Mesenteric fat pad (tissue), 1 donor: Measurements from ENCODE around the gene KCNQ1OT1. TPM values are rescaled to one million over a fixed set of nuclear protein-coding genes. Genes with fewer than 3 reads are reported as not detected.

ENCODE experiments used
- DNase-seq: peaks from one replicate; pipeline ENCODE4 v3.0.0-alpha.2; 2020; ENCODE audit warnings: low spot score
- total RNA-seq: library from RNA; stranded (reverse); fragmentation: NEBNext Ultra II Directional; extraction: Animal tissue kit (Norgen Biotek cat#: 25700); gene quantifications from one replicate; pipeline ENCODE4 v1.2.1, GENCODE V29; 2021
- donor health status: DM: yes; HTN: yes; CAD: no.

KCNQ1OT1 gene
- total RNA-seq, 1 donor from 2014 or later: 3.0 TPM

DNA sequence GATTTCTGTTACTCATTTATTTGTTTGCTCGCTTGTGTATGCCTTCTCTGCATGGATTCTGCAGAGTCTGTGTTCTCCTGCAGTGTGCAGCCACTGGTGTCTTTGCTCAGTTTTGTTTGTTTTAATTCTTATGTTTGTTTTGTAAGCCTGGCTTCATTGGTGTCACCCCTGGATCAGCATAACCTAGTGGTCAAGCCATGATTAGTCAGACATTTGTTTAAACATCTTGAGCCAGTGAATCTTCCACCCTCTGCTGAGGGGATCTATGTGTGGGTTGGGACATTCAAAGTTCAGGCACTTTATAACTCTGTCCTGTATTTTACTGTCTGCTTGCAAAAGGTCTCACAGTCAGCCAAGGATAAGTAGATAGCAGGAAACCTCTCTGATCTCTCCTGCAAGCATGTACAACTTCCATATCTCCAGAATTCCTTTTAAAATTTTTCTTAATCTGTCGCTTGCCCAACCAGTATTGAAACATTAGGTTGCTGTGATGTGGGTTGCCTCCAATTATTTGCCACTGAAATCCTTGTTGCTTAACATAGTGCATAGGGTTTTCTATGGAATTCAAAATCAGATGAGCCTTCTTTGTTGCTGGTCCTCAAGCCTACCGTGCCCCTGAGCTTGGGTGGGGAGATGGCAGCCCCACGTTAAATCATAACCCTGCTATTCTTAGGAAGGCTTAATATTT is 86.8 kb downstream of the KCNQ1OT1 start:
- no peak for DNase-seq

DNA sequence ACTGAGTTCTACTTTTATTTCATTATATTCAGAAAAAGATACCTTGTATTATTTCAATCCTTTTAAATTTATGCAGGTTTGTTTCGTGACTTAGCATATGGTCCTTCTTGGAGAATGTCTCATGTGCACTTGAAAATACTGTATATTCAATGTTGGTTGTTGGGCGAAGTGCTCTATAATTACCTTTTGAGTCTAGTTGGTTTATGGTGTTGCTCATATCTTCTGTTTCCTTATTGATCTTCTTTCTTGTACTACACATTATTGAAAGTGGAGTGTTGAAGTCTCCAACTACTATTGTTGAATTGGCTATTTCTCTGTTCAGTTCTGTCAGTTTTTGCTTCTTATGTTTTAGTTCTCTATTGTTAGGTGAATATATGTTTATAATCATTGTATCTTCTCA is 90.4 kb downstream of the KCNQ1OT1 start:
- no peak for DNase-seq

DNA sequence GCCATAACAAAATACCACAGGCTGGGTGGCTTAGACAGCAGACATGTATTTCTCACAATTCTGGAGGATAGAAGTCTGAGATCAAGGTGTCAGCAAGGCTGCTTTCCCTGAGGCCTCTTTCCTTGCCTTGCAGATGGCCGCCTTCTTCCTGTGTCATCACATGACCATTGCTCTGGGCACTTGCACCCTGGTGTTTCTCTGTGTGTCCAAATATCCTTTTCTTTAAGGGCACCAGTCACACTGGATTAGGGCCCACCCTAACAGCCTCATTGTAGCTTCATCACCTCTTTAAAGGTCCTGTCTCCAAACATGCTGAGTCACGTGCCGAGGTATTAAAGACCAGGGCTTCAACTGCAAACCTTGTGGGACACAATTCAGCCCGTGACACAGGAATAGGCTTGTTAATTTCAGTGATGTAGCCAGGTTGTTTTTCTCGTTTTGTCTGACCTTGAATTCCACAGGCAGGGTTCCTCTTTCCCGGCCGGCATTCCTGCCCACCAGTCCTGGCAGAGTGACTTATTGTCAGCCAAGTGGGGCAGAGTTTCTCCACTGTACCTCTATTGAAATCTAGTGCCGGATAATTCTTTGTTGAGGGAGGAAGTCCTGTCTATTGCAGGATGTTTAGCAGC is 100.1 kb downstream of the KCNQ1OT1 start:
- no peak for DNase-seq

DNA sequence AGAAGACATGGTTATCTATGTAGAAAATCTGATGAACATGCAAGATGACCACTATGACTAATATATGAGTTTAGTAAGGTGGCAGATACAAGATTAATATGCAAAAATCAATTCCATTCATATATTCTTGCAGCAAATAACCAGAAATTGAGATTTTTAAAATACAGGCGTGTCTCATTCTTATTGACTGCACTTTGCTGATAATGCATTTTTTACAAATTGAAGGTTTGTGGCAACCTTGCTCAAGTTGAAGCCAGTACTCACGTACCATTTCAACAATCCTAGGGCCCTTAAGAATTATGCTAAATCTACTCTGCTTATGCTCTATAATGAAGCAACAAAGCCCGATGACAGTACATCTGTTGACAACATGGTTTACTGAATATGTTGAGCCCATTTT is 104.6 kb downstream of the KCNQ1OT1 start:
- DNase-seq: no peak

DNA sequence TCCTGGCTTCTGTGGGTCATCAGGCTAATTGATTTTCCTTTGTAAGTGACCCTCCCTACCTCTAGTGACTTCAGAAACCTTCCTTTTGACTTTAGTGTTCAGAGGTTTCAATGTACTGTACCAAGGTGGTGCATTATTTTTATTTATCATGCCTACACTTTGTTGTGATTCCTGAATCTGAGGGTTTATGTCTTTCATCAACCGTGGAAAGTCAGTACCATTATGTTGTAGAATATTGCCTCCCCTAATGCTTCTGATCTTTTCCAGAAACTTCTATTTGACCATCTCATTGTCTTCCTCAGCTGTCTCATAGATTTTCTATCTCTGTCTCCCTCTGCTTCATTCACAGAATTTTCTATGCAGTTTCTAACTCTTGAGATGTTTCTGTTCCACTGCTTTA is 105.5 kb downstream of the KCNQ1OT1 start:
- DNase-seq: no peak

DNA sequence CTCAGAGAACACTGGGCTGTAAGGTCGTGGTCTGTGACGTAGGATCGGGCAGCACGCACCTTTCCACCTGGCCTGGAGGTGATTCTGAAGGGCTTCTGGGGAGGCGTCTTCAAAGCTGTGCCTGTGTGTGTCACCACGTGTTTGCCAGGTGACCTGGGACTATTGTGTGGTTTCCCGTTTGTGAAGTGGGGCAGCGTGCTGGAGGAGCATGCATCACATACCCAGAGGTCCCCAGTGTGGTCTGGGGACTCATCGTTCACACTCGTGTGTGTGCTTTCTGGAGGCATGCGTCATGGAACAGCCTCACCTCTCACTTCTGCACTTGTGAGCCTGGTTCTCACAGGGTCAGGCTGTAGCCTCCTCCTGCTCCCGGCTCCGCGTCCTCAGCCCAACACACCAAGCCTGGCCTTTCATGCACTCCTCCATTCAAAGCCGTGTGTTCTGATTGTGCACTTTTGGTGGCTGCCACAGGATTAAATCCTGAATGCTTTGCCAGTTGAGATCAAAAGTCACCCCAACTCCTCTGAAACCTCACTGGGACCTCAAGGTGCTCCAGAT is 106.3 kb downstream of the KCNQ1OT1 start:
- peak; percentile 83 for DNase-seq

DNA sequence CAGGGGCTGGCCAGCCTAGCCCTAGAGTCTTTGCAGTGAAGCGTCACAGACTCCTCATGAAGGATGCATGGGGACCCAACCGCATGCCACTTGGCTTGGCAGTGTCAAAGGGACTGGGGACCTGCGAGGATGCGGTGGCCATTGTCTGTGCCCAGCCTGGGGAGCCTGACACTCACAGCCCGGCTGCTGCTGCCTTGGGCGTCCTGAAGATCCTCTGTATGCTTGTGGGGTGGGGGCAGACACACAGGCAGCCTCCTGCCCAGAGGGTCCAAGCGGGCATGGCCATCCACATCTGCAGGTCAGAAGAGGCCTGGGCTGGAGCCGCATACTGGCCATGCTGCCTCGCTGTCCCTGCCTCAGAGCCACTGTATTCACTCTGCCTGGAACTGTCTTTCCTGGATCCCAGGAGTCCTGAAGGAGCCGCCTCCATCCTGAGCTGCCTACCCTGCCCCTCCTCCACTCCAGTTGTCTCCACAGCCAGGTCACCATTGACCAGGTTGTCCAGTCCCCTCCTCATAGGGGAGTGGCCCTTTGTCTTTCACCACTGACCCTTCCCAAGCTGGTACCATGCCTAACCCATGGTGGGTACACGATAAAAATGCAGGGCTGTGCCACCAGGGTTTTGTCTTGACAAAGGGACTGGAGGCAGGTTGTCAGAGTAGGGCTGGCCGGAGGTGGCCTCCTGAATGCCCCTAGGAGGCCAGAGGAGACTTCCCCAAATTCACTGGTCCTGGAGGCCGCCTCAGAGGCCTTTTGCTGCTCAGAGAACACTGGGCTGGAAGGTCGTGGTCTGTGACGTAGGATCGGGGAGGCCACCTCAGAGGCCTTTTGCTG is 107.0 kb downstream of the KCNQ1OT1 start:
- DNase-seq: no peak

DNA sequence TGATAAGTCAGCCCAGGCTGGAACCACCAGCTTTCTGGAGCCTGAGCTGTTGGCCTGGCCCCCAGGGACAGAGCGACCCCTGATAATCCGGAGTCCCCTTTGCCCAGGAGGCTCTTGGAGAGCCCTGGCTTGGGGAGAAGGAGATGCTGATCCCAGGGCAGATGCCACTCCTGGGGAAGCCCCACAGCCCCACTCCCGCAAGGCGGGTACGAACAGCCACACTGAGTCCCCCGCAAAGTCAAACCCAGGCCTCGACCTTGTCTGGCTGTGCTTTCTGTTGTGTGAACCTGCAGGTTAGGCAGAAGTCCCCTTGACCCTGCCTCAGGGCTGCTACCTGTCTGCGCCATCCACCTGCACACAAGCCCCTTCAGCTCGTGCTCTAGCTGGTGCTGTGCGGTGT is 108.0 kb downstream of the KCNQ1OT1 start:
- DNase-seq: peak; percentile 72

DNA sequence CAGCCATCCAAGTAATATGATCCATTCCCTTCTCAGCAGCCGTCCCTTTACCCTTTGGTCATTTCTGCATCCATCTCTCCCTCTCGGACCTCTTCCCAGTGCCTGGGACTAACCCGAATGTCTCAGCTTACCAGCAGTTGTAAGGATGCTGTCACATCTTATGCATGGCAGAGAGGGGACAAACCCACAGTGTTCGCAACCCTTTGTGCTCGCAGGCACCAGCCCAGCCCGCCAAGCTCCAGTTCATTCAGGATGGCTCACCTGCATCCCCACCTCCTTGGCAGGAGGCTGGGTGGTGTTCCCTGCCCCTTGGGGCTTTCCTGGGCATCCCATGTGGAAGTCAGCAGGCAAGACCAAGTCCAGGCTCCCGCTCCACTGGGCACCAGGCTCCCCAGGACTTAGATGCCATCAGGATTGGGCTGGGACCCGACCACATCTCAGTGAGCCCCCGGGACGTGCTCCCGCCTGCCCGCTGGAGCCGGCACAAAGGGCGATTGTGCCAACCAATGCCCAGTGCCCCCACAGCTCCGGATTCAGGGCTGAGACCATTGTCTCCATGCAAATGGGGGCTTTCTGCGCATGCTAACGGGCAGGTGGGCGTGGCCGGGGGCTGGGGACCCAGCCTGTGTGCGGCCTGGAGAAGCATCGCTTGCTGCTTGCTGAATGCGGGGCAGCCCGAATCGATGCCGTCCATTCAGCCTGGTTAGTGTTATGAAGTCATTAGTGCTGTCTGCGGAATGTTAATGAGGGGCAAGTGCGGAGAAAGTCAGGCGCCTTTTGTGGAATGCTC is 108.6 kb downstream of the KCNQ1OT1 start:
- DNase-seq: no peak

DNA sequence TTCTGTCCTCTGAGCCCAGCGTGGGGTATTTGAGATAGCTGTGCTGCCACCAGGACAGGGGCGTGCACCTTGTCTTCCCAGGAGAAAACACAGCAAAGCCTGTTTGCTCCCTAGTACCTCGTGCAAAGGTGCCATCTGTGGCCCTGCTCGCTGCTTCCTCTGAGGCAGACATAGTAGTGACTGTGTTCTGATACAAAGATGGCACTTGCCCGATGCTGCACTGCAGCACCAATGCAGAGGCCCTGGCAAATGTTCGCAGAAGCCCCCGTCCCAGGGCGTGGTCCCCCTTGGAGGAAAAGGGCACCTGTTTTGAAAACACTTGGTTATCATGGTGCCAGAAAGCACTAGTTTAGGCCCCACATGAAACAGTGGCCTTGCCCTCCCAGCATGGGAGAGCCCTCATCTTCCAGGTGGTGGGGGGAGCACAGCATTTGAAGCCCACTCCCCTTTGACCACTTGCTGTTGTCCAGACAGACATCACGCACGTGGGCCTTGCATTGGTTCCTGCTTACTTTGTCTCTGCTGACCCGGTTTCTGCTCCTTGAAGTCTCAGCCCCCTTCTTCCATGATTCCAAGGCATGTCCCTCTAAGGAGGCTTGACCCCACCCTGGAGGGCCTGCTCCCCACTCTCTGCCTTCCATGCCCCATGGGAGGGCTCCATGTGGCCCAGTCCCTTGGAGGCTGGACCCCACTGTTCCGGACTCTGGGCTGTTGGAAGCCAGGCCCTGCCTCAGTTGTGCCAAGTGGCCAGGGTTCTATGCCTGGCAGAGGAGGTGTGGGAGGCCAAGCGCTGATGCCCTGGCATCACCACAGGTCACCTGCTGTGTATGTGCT is 109.4 kb downstream of the KCNQ1OT1 start:
- DNase-seq: no peak

DNA sequence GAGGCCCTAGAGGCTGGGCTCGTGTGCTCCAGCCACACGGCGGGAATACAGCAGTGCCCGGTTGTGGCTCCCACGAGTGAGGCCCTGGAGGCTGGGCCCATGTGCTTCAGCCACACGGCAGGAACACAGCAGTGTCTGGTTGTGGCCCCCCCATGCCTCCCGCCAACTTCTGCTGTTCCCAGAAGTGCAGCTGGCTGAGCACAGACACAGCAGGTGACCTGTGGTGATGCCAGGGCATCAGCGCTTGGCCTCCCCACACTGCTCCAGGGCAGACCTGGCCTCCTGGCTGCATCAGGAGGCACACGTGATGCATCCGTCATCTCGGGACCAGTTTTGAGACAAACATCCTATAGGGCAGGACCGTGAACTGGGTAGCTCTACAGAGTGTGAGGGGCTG is 110.3 kb downstream of the KCNQ1OT1 start:
- no peak for DNase-seq

DNA sequence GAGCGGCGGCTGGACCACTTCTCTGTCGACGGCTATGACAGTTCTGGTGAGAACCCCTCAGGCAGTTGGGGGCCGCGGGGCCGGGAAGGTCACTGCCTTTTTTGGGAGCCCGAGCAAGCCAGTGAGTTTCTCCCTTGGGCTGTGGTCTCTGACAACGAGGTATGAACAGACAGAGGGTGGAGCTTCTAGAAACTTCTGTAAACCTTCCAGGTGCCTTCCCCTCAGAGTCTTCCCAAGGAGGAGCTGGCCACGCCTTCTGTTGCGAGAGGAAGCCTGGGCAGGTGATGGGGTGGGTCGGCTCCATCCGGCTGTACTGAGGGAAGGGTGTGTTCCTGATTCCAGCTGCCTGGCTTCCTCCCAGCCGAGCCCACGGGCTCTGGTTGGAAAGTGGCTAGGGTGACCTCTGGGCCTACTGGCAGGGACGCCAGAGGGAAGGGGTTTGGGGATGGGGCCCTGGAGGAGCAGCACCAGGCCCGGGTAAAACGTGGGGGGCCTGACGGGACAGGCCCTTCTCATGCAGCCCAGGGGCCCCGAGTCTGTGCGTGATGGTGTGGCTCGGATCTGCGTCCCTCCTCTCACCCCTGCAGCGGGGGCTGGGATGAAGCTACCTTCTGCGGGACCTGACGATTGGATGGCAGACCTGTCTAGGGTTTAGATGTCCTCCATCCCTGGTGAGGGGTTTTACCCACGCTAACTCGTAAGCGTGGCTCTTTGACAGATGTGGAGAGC is 110.8 kb downstream of the KCNQ1OT1 start:
- peak; percentile 88 for DNase-seq

DNA sequence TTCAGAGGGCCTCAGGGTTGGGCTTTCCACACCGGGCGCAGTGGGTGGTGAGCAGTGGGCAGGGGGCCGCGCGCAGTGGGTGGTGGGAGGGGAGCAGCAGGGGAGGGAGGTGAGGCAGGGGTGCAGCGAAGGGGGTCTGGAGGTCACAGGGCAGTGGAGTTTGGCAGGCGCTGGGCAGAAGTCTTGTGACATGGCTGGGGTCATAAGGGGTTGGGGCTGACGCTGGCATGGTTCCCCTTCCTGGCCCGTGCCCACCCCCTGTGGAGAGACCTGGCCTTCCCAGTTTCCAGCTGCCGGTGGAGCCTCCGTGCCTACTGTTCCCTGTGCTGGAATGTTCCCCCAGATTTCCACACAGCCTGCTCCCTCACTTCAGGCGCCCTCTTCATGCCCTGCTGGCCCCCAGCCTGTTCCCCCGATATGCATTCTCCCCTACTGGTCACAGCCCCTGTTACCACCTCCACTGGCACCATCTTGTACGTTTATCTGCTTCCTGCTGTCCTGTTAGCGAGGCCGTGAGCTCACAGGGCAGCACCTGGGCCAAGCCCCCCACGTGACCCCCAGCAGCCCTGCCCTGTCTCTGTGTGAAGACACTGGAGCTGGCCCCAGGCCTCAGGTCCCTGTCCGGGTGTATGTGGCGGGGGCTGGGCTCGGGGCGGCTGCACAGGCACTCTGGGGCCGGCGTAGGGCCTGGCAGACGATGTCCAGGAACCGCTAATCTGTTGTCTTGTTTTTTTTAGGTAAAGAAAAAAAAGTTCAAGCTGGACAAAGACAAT is 111.6 kb downstream of the KCNQ1OT1 start:
- DNase-seq: no peak

DNA sequence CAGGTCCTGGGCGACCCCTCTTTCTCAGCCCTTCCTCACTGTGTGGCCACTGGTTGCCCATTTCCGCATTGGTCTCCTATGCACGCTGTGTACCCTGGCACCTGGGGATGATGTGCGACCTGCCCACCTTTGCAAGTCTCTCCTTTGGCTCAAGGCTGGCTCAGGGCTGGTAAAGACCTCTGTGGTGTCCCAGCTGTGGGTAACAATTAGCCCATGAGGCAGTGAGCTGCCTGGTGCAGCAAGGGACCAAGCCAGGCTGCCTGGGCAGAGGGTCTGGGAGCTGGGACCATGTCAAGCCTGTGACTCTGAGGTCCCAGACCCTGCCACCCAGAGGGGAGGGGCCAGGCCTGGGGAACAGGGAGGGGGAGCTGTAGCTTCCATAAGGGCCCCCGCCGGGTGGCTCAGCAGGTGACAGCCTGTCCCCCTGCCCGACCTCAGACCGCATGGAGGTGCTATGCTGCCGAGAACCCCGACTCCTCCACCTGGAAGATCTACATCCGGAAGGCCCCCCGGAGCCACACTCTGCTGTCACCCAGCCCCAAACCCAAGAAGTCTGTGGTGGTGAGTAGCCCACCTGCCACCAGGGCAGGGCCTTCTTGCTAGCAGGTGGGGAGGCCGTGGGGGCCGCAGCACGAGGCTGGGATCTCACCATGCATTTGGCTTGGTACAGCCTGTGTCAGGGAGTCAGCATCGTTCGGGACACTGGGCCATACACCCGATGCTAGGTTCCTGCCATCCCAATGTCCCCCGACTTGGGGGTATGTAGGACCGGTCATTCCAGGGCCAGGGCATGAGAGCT is 112.5 kb downstream of the KCNQ1OT1 start:
- peak; percentile 81 for DNase-seq

DNA sequence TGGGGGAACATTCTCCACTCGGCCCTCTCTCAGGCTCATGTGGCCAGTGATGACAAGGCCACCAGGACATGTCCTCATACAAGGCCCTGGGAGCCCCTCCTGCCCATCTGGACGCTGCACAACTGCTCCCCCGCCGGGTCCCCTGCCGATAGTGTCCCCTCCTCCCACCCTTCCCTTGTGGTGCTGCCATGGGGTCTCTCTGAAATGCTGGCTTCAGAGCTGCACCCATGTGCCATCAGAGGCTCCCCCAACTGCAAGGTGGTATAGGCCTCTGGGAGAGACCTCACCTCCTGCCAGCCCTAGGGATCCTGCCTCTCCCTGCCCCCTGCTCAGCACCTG is 113.0 kb downstream of the KCNQ1OT1 start:
- DNase-seq: no peak

DNA sequence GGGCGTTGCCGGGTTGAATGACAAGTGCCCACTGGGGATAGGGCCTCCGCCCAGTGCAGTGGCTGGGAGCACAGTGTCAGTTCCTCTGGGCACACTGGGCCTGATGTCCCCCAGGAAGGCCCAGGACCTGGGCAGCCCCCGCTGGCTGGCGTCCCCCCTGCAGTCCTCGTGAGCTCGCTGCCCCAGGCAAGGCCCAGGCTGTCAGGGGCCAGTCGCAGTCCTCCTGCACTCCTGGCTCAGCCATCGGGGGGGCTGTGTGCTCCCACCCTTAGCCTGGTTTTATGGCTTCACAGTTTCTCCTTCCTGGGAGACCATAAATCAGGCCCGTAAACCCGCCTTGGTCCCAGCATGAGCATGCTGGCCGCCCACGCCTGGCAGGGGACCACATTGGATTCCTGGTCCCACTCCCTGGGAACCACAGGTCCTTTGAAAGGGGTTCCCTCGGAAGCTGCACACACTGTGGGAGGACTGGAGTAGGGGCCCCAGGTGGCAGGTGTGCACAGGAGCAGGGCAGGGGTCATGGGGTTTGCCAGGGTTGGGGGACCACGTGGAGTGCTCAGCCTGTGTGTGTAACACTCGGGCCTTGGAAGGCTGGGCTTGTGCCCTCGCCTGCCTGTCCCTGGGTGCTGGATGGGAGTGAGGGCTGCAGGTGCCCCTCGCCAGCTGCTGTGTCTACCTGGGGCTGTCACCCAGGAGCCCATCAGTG is 113.6 kb downstream of the KCNQ1OT1 start:
- DNase-seq: peak; percentile 85

DNA sequence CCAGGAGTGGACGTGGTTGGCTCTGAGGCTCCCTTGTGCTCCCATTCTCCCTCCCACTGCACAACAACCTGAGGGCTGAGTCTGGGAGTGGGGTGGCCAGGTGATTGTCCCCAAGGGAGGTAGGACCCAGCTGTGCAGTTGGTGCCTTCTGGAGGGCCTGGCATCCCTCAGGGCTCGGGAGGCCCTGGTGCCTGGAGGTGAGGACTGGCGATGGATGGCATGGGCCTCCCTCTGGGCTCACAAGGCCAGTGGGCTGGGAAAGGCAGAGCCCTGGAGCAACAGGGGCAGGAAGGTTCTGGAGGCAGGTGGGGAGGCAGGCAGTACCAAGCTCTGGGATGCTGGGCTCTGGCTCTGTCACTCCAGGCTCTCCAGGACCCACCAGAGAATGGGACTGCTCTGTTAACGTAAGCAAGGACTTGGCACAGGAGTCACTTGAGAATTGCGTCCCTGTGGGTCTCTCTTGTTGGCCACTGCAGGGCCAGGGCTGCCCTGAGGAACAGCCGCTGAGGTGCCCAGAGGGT is 114.2 kb downstream of the KCNQ1OT1 start:
- no peak for DNase-seq
